H9 (cell line): Measurements from ENCODE around the gene TSPAN32. TPM values are rescaled to one million over a fixed set of nuclear protein-coding genes. Genes with fewer than 3 reads are reported as not detected.

Experiments used
- DNase-seq: peaks from one replicate; pipeline ENCODE4 v3.0.0-alpha.2; 2017
- H2AFZ ChIP-seq: one replicate; pipeline ENCODE4 v1.6.1; 2013; ENCODE audit warnings: mild to moderate bottlenecking, low read length, control low read depth, moderate library complexity
- H2AK5ac ChIP-seq: 2 replicates; pipeline ENCODE4 v1.6.1; 2013; ENCODE audit warnings: low read length, control low read depth, mixed read lengths; ENCODE audit not compliant: insufficient read length
- H2BK120ac ChIP-seq: one replicate; pipeline ENCODE4 v1.6.1; 2013; ENCODE audit warnings: low read depth, mild to moderate bottlenecking, low read length, control low read depth, inconsistent platforms; ENCODE audit not compliant: poor library complexity, severe bottlenecking
- H2BK12ac ChIP-seq: 2 replicates; pipeline ENCODE4 v1.6.1; 2013; ENCODE audit warnings: low read length, control low read depth, mixed read lengths, low read depth; ENCODE audit not compliant: insufficient read length
- H2BK15ac ChIP-seq: 2 replicates; pipeline ENCODE4 v1.6.1; 2013; ENCODE audit warnings: low read depth, low read length, control low read depth
- H2BK20ac ChIP-seq: one replicate; pipeline ENCODE4 v1.6.1; 2013; ENCODE audit warnings: low read depth, mild to moderate bottlenecking, low read length, control low read depth, inconsistent platforms; ENCODE audit not compliant: poor library complexity, severe bottlenecking
- H2BK5ac ChIP-seq: 2 replicates; pipeline ENCODE4 v1.6.1; 2013; ENCODE audit warnings: low read length, control low read depth, mixed read lengths; ENCODE audit not compliant: insufficient read length
- H3K14ac ChIP-seq: 2 replicates; pipeline ENCODE4 v1.6.1; 2013; ENCODE audit warnings: low read length, control low read depth; ENCODE audit not compliant: insufficient read depth
- H3K18ac ChIP-seq: 2 replicates; pipeline ENCODE4 v1.6.1; 2013; ENCODE audit warnings: low read depth, mild to moderate bottlenecking, mixed read lengths, low read length, control low read depth; ENCODE audit not compliant: insufficient read length
- H3K23ac ChIP-seq: 2 replicates; pipeline ENCODE4 v1.6.1; 2013; ENCODE audit warnings: low read length, control low read depth, mixed read lengths, low read depth; ENCODE audit not compliant: insufficient read length
- H3K23me2 ChIP-seq: 2 replicates; pipeline ENCODE4 v1.6.1; 2013; ENCODE audit warnings: low read depth, mild to moderate bottlenecking, mixed read lengths, low read length, control low read depth; ENCODE audit not compliant: insufficient read length, poor library complexity, severe bottlenecking
- H3K27ac ChIP-seq: 2 replicates; pipeline ENCODE4 v1.5.1; 2013; ENCODE audit warnings: low read length, control low read depth, mixed read lengths, low read depth; ENCODE audit not compliant: insufficient read length
- H3K27me3 ChIP-seq: 2 replicates; pipeline ENCODE4 v1.6.1; 2013; ENCODE audit warnings: low read length, control low read depth, inconsistent platforms; ENCODE audit not compliant: insufficient read depth
- H3K4ac ChIP-seq: 2 replicates; pipeline ENCODE4 v1.6.1; 2013; ENCODE audit warnings: low read depth, mild to moderate bottlenecking, control low read depth, inconsistent platforms, low read length, moderate library complexity
- H3K4me1 ChIP-seq: 2 replicates; pipeline ENCODE4 v1.6.1; 2013; ENCODE audit warnings: low read length, control low read depth, inconsistent platforms; ENCODE audit not compliant: insufficient read depth
- H3K4me2 ChIP-seq: 2 replicates; pipeline ENCODE4 v1.6.1; 2013; ENCODE audit warnings: low read length, control low read depth, mixed read lengths; ENCODE audit not compliant: insufficient read length, insufficient read depth
- H3K56ac ChIP-seq: 2 replicates; pipeline ENCODE4 v1.6.1; 2013; ENCODE audit warnings: low read depth, mild to moderate bottlenecking, mixed read lengths, low read length, control low read depth; ENCODE audit not compliant: insufficient read length
- H3K79me1 ChIP-seq: 2 replicates; pipeline ENCODE4 v1.6.1; 2013; ENCODE audit warnings: low read depth, mild to moderate bottlenecking, moderate library complexity, low read length, control low read depth, inconsistent platforms; ENCODE audit not compliant: insufficient read depth, poor library complexity, severe bottlenecking
- H3K79me2 ChIP-seq: 2 replicates; pipeline ENCODE4 v1.6.1; 2013; ENCODE audit warnings: low read length, control low read depth, inconsistent platforms; ENCODE audit not compliant: insufficient read depth
- H3K9ac ChIP-seq: 2 replicates; pipeline ENCODE4 v1.6.1; 2013; ENCODE audit warnings: low read length, control low read depth, mixed read lengths; ENCODE audit not compliant: insufficient read length; ENCODE audit errors: extremely low read depth
- H3K9me3 ChIP-seq: one replicate; pipeline ENCODE4 v1.6.1; 2013; ENCODE audit warnings: low read depth, low read length, inconsistent platforms; ENCODE audit not compliant: control insufficient read depth
- H3T11ph ChIP-seq: one replicate; pipeline ENCODE4 v1.6.1; 2013; ENCODE audit warnings: mild to moderate bottlenecking, low read length, control low read depth, inconsistent platforms
- H4K20me1 ChIP-seq: one replicate; pipeline ENCODE4 v1.6.1; 2013; ENCODE audit not compliant: control insufficient read depth, insufficient read length, insufficient read depth
- H4K5ac ChIP-seq: 2 replicates; pipeline ENCODE4 v1.6.1; 2013; ENCODE audit warnings: low read depth, mild to moderate bottlenecking, mixed read lengths, low read length, control low read depth; ENCODE audit not compliant: insufficient read length
- H4K8ac ChIP-seq: replicated peaks from 2 replicates; pipeline ENCODE4 v1.6.1; 2013; ENCODE audit warnings: low read length, control low read depth, mixed read lengths, low read depth; ENCODE audit not compliant: insufficient read length
- H4K91ac ChIP-seq: 2 replicates; pipeline ENCODE4 v1.6.1; 2013; ENCODE audit warnings: low read depth, mild to moderate bottlenecking, moderate library complexity, mixed read lengths, low read length, control low read depth; ENCODE audit not compliant: insufficient read length
- H3K27ac Mint-ChIP-seq, 3 experiments: 2 replicates in 2 of 3; 3 replicates in 1 of 3; pipeline ENCODE4 v1.8.0; 2020 to 2021; ENCODE audit warnings: mixed read lengths in 3 of 3, mild to moderate bottlenecking in 1 of 3, moderate library complexity in 1 of 3
- H3K27me3 Mint-ChIP-seq: 2 replicates; pipeline ENCODE4 v1.8.0; 2021; ENCODE audit warnings: low read depth, mild to moderate bottlenecking, moderate library complexity, mixed read lengths
- H3K36me3 Mint-ChIP-seq, 3 experiments: 2 replicates in 2 of 3; 3 replicates in 1 of 3; pipeline ENCODE4 v1.8.0; 2020 to 2021; ENCODE audit warnings: low read depth in 3 of 3, mixed read lengths in 3 of 3; ENCODE audit not compliant: insufficient read depth in 1 of 3
- H3K4me1 Mint-ChIP-seq, 2 experiments: 2 replicates each; pipeline ENCODE4 v1.8.0; 2020; ENCODE audit warnings: mixed read lengths in 2 of 2
- H3K4me3 Mint-ChIP-seq, 2 experiments: 2 replicates in 1 of 2; 3 replicates in 1 of 2; pipeline ENCODE4 v1.8.0; 2020 to 2021; ENCODE audit warnings: mild to moderate bottlenecking in 2 of 2, mixed read lengths in 2 of 2, moderate library complexity in 1 of 2
- H3K9me3 Mint-ChIP-seq, 2 experiments: 2 replicates in 1 of 2; 3 replicates in 1 of 2; pipeline ENCODE4 v1.8.0; 2020; ENCODE audit warnings: mild to moderate bottlenecking in 2 of 2, mixed read lengths in 2 of 2, moderate library complexity in 1 of 2
- CTCF ChIP-seq: fragments of 200-600 bp; sonication (generic); conservative IDR thresholded peaks from 3 replicates; pipeline ENCODE4 v1.8.0; 2021; ENCODE audit warnings: antibody characterized with exemption, mild to moderate bottlenecking
- WGBS: extraction: QIAGEN DNeasy Blood & Tissue Kit; methylation state at CpG from one replicate; pipeline ENCODE4 v1.1.7; 2013; ENCODE audit warnings: missing lambda C conversion rate, low lambda C conversion rate, mixed read lengths; ENCODE audit not compliant: insufficient read length; ENCODE audit errors: extremely low coverage; 5-methylcytosine and 5-hydroxymethylcytosine counted together
- total RNA-seq: library from RNA; stranded (reverse); gene quantifications from 2 replicates; pipeline ENCODE4 v1.2.1, GENCODE V29; 2021

The TSPAN32 gene
- total RNA-seq, 1 experiment from 2014 or later = not detected

GRCh38 chr11:2330696-2331095 lies 28.9 kb downstream of the TSPAN32 start:
- H3K9me3 ChIP-seq = peaks cover 5% of the 10 kb centered on the region
- no peak overlapping the region for H3T11ph ChIP-seq
- H2BK15ac ChIP-seq = no peak overlapping the region
- H3K23ac ChIP-seq = no peak overlapping the region
- no peak for TF ChIP-seq CTCF
- H3K4ac ChIP-seq = no peak overlapping the region
- H2BK120ac ChIP-seq = no peak overlapping the region
- DNase-seq = no peak
- H4K8ac ChIP-seq = no peak overlapping the region
- no peak overlapping the region for H3K27ac ChIP-seq
- Mint-ChIP-seq H3K4me3 (no peak overlapping the region), H3K4me1 (peaks cover 11% of the 10 kb centered on the region in 2 experiments; a peak in 3 of 4 replicates), H3K27me3 (peaks cover 34% of the 10 kb centered on the region), H3K27ac (no peak overlapping the region), H3K9me3 (peaks cover 16 to 26% of the 10 kb centered on the region in 2 experiments), H3K36me3 (peaks cover 9 to 18% (median 11%) of the 10 kb centered on the region in 3 experiments; a peak in 6 of 7 replicates)
- H2BK12ac ChIP-seq = no peak overlapping the region
- H2AFZ ChIP-seq = no peak overlapping the region
- H3K18ac ChIP-seq = no peak overlapping the region
- no peaks in the 10 kb centered on the region for H3K27me3 ChIP-seq
- no peaks in the 10 kb centered on the region for H3K79me2 ChIP-seq
- no peak overlapping the region for H4K91ac ChIP-seq
- WGBS = no CpG with 5 or more reads among the region's 6 CpGs
- no peak overlapping the region for H2AK5ac ChIP-seq
- no peak overlapping the region for H3K56ac ChIP-seq
- no peak overlapping the region for H3K4me2 ChIP-seq
- no peaks in the 10 kb centered on the region for H3K4me1 ChIP-seq
- H2BK20ac ChIP-seq = no peak overlapping the region
- H3K14ac ChIP-seq = no peak overlapping the region
- no peak overlapping the region for H3K9ac ChIP-seq
- no peak overlapping the region for H2BK5ac ChIP-seq
- H4K20me1 ChIP-seq = no peaks in the 10 kb centered on the region
- no peak overlapping the region for H4K5ac ChIP-seq
- no peaks in the 10 kb centered on the region for H3K79me1 ChIP-seq
- H3K23me2 ChIP-seq = no peaks in the 10 kb centered on the region
